SK-N-MC (cell line): Measurements from ENCODE around the gene STMN1.

Experiments used
- FOXP2 ChIP-seq: optimal IDR thresholded peaks from 2 replicates; pipeline ENCODE3; 2011; ENCODE audit warnings: mild to moderate bottlenecking, moderate library complexity; ENCODE audit not compliant: insufficient read depth; ENCODE audit errors: extremely low read length, control extremely low read depth
- POLR2AphosphoS5 ChIP-seq: IDR thresholded peaks from 2 replicates; pipeline ENCODE4 v1.6.1; 2012; ENCODE audit warnings: mild to moderate bottlenecking, low read depth, low read length, borderline replicate concordance

DNA sequence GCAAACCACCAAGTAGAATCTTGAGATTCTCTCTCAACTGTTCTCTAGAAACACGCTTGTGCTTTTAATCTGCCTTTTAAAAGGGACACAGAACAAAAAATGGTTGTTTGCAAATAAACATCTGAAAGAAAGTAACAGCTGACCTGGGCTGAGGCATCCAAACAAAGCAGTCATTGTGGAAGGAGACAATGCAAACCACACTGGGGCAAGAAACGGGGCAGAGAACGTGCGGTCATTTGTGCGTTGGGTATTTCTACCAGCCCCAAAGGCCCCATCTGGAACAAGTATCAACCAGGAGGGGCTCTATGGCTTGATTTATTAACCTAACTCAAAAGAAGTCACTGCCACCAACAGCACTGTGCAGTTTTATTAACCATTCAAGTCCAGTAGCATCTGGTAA is 6.0 kb downstream of the STMN1 start:
- no peak for TF ChIP-seq POLR2AphosphoS5
- no peak for TF ChIP-seq FOXP2
